SK-MEL-5 (cell line): ENCODE data around the gene TFDP2. TPM values are rescaled to one million over a fixed set of nuclear protein-coding genes. Genes with fewer than 3 reads are reported as not detected.

Source experiments
- DNase-seq: peaks from one replicate; pipeline ENCODE4 v3.0.0-alpha.2; 2016; ENCODE audit warnings: low read depth, low spot score
- in situ Hi-C: cut with HindIII; loops from 2 replicates; pipeline ENCODE4 v1.10.0; 2016; ENCODE audit warnings: low sequenced_read_pairs, high pct_unique_total_duplicates, low pct_unique_long_range_greater_than_20kb
- small RNA-seq, 2 experiments: library from RNA; depleted of rRNA; stranded (forward); fragments of <200 nt; gene quantifications; one replicate each; pipeline ENCODE3, GENCODE V24; 2014
- total RNA-seq: library from RNA; depleted of rRNA; stranded (reverse); fragments of >200 nt; shearing (Covaris generic); gene quantifications from 2 replicates; pipeline ENCODE4 v1.2.3, GENCODE V29; 2014; rRNA removed

The TFDP2 gene
- total RNA-seq, 1 experiment from 2014 or later, result 62.4 TPM

- in situ Hi-C loops, result loop anchor here (25.0 kb wide), 1 partner anchor 107 kb away; no protein-coding TSS in a partner anchor
Measured at GRCh38 chr3:141894524-141895176, 254.7 kb downstream of the TFDP2 start.

More at GRCh38 chr3:141894524-141895176, 254.7 kb downstream of the TFDP2 start:
- peak; percentile 45 for DNase-seq

Small RNAs within 50 kb of the gene (small RNA-seq; reads per million reads assigned to genes)
- gene RNU6-425P (0 reads per million in 2 experiments), gene RNU6-509P (0 reads per million in 2 experiments)

Other genes starting within 250 kb of the TFDP2 start
- gene GK5, start 76.0 kb upstream of the TFDP2 start, total RNA-seq, result 17.6 and 18.6 TPM in 2 replicates